Measurements from ENCODE around the gene CHRNG.
"Not testable (repeated sequence)": the region's sequence is repeated elsewhere in the genome, so short reads cannot be mapped to it uniquely, and the experiment has no call there.

Gene CHRNG

GRCh38 chr2:232529806-232530547 is 9.5 kb upstream of the CHRNG start (continued):
- no peak for TF ChIP-seq BCL6B (tag by site-specific recombination; IDR thresholded peaks at IDR 0.05)
- TF ChIP-seq PRDM4 (tag by site-specific recombination; IDR thresholded peaks at IDR 0.05), result no peak
- no peak for TF ChIP-seq SP2 (tag by site-specific recombination; IDR thresholded peaks at IDR 0.05)

GRCh38 chr2:232530626-232531260 is 8.7 kb upstream of the CHRNG start:
- TF ChIP-seq KLF17 (tag by site-specific recombination; IDR thresholded peaks at IDR 0.05), result no peak
- peak; percentile 54 for TF ChIP-seq ZNF768 (tag by site-specific recombination; IDR thresholded peaks at IDR 0.05)
- TF ChIP-seq ZNF660 (tag by site-specific recombination; IDR thresholded peaks at IDR 0.05), result peak; percentile 92
- Histone ChIP-seq H3K27ac (ENCODE audit: extremely low read depth, low read depth, low read length) (no peak overlapping the region), H3K36me3 (ENCODE audit: control insufficient read depth in 2 of 2, insufficient read depth in 1 of 2, low read length in 2 of 2) (no peaks in the 10 kb centered on the region), H3K4me1 (ENCODE audit: control insufficient read depth, insufficient read depth, low read length) (no peaks in the 10 kb centered on the region), H3K4me3 (ENCODE audit: low read depth, low read length) (no peak overlapping the region), H3K9me3 (ENCODE audit: control insufficient read depth, insufficient read depth, low read depth, low read length) (no peaks in the 10 kb centered on the region)
- ChIA-PET CTCF (interaction anchor here (0.6 kb wide), 1 partner anchor 52 kb away, joined by 3 read pairs; no protein-coding TSS in a partner anchor), POLR2A (no interaction called here)

GRCh38 chr2:232532419-232532818 is 7.1 kb upstream of the CHRNG start:
- Histone ChIP-seq H3K4me3 (ENCODE audit: low read depth, low read length) (no peak overlapping the region), H3K9me3 (ENCODE audit: control insufficient read depth, insufficient read depth, low read depth, low read length) (no peaks in the 10 kb centered on the region), H3K27ac (ENCODE audit: extremely low read depth, low read depth, low read length) (no peak overlapping the region), H3K4me1 (ENCODE audit: control insufficient read depth, insufficient read depth, low read length) (no peaks in the 10 kb centered on the region), H3K36me3 (ENCODE audit: control insufficient read depth in 2 of 2, insufficient read depth in 1 of 2, low read length in 2 of 2) (no peaks in the 10 kb centered on the region)
- ChIA-PET POLR2A (interaction anchor here (1.1 kb wide), 1 partner anchor 18 kb away, joined by 4 read pairs; the partner anchor contains the start of genes EIF4E2 and TIGD1), CTCF (interaction anchor here (0.6 kb wide), 1 partner anchor 740 kb away, joined by 3 read pairs; no protein-coding TSS in a partner anchor)
- TF ChIP-seq YY2 (tag by site-specific recombination; IDR thresholded peaks at IDR 0.05) (no peak), ZNF561 (tag by site-specific recombination; IDR thresholded peaks at IDR 0.05; ENCODE audit: borderline replicate concordance) (no peak), IKZF3 (tag by site-specific recombination; IDR thresholded peaks at IDR 0.05) (no peak), ZFP41 (tag by site-specific recombination; IDR thresholded peaks at IDR 0.05; ENCODE audit: borderline replicate concordance) (no peak), MEIS1 (CRISPR knock-in tag; IDR thresholded peaks at IDR 0.05; ENCODE audit: borderline replicate concordance) (no peak), INSM2 (tag by site-specific recombination; IDR thresholded peaks at IDR 0.05) (no peak)

GRCh38 chr2:232532821-232533220 is 6.7 kb upstream of the CHRNG start:
- not testable (repeated sequence) for H3K9me3 ChIP-seq (ENCODE audit: control insufficient read depth, insufficient read depth, low read depth, low read length); H3K4me1 ChIP-seq (ENCODE audit: control insufficient read depth, insufficient read depth, low read length); H3K36me3 ChIP-seq (ENCODE audit: control insufficient read depth in 2 of 2, insufficient read depth in 1 of 2, low read length in 2 of 2); H3K4me3 ChIP-seq (ENCODE audit: low read depth, low read length); H3K27ac ChIP-seq (ENCODE audit: extremely low read depth, low read depth, low read length)
- ChIA-PET CTCF (interaction anchor here (0.6 to 1.3 kb wide), 2 partner anchors 9 to 740 kb away, joined by 3 read pairs; no protein-coding TSS in a partner anchor), POLR2A (interaction anchor here (1.1 kb wide), 1 partner anchor 18 kb away, joined by 4 read pairs; the partner anchor contains the start of genes EIF4E2 and TIGD1)
